HG03469 (cell line): ENCODE results near the gene KRT78.

Experiments
- ATAC-seq: cut with Tn5 transposase; IDR thresholded peaks from one replicate; pipeline ENCODE4 v1.9.1; 2021; ENCODE audit warnings: mild to moderate bottlenecking, moderate library complexity, moderate number of reproducible peaks; ENCODE audit not compliant: unreplicated experiment

The KRT78 gene

GRCh38 chr12:52826611-52827498, 21.9 kb downstream of the KRT78 start:
- no peak for ATAC-seq

GRCh38 chr12:52825961-52826360, 22.8 kb downstream of the KRT78 start:
- ATAC-seq: no peak

- ATAC-seq: no peak
These were observed 23.9 kb downstream of the KRT78 start for GRCh38 chr12:52824741-52825410.

GRCh38 chr12:52823761-52824450, 24.9 kb downstream of the KRT78 start:
- ATAC-seq: no peak

- no peak for ATAC-seq
These were observed 25.9 kb downstream of the KRT78 start for GRCh38 chr12:52822771-52823510.

- no peak for ATAC-seq
These were observed 26.8 kb downstream of the KRT78 start for GRCh38 chr12:52821826-52822660.

- ATAC-seq: no peak
These were observed 27.6 kb downstream of the KRT78 start for GRCh38 chr12:52821071-52821730.

GRCh38 chr12:52820521-52820920, 28.3 kb downstream of the KRT78 start:
- ATAC-seq: no peak

- no peak for ATAC-seq
These were observed 28.9 kb downstream of the KRT78 start for GRCh38 chr12:52819731-52820510.

GRCh38 chr12:52818887-52819420, 29.8 kb downstream of the KRT78 start:
- no peak for ATAC-seq

GRCh38 chr12:52818388-52818787, 30.4 kb downstream of the KRT78 start:
- no peak for ATAC-seq

GRCh38 chr12:52817699-52818238, 31.0 kb downstream of the KRT78 start:
- no peak for ATAC-seq

- no peak for ATAC-seq
These were observed 31.6 kb downstream of the KRT78 start for GRCh38 chr12:52817003-52817698.

GRCh38 chr12:52815676-52816588, 32.9 kb downstream of the KRT78 start:
- no peak for ATAC-seq

- no peak for ATAC-seq
These were observed 33.6 kb downstream of the KRT78 start for GRCh38 chr12:52815161-52815560.

GRCh38 chr12:52814710-52815155, 34.1 kb downstream of the KRT78 start:
- ATAC-seq: no peak
